Measurements from ENCODE around the gene PRR14. TPM values are rescaled to one million over a fixed set of nuclear protein-coding genes. Genes with fewer than 3 reads are reported as not detected.

The PRR14 gene
- 7.0 and 8.8 TPM in 2 replicates for total RNA-seq (2014; rRNA removed; shearing (Covaris generic); ENCODE audit: low replicate concordance)

DNA sequence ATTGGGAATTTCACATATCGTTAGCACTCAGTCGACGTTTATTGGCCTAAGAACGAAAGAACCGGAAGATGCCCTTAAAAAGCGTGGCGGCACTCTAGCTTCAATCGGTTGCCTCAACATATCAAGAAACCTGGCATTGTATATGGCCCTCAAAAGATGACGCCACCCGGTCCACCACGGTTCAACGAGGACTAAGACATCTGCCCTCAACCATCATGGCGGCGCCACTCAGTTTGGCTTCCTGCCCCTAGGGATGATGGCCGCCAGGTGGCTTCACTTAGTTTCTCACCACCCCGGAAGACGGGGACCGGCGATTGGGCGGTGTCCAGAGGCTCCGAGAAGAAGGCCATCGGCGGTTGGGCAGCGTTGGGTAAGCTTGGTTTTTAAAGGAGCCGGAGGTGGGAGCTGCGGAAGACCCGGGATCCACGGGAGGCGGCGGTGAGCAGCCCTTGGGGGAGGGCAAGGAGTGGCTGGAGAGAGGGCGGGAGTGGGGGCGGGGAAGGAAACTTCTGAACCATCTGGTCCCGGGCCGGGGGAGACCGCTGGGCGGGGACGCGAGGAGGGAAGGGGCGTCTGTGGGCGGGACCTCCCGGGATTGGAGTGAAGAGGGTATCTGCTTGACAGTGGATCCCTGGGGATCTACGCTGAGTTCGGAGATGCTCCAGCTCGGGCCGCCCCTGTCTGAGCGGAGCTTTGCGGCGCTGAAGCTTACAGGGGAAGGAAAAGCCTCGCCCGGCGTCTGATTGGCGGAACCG is at the start of gene PRR14:
Gene PRR14, plus strand, starts transcription at position 592 of the 755 bp plus-strand sequence. CDS start 686 bp downstream, outside the sequence.
- in situ Hi-C loops (cut with HindIII; ENCODE audit: low pct_unique_long_range_greater_than_20kb, low sequenced_read_pairs), result no loop called here

DNA sequence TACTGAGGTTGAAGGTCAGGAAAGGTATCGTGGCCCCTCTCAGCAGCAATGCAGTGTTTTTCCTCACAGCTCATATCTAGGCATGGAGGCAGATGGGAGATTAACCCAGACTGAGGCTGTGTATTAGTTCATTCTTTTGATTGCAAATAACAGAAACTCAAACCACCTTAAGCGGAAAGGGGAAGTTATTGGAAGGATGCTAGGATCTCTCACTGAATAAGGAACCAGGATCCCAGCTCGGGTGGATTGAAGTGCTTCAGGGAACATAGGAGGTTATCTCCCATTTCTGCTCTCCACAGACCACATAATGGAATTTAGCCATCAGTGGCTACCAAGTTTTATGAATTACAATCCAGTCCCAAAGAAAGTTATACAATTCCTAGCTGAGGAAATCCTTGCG is 48.8 kb upstream of the PRR14 start:
- in situ Hi-C loops (cut with HindIII; ENCODE audit: low pct_unique_long_range_greater_than_20kb, low sequenced_read_pairs), result no loop called here
- no peak for DNase-seq (ENCODE audit: low read depth)

More for the DNA sequence above, at the start of gene PRR14:
- peak; percentile 100 for DNase-seq (ENCODE audit: low read depth)

DNA sequence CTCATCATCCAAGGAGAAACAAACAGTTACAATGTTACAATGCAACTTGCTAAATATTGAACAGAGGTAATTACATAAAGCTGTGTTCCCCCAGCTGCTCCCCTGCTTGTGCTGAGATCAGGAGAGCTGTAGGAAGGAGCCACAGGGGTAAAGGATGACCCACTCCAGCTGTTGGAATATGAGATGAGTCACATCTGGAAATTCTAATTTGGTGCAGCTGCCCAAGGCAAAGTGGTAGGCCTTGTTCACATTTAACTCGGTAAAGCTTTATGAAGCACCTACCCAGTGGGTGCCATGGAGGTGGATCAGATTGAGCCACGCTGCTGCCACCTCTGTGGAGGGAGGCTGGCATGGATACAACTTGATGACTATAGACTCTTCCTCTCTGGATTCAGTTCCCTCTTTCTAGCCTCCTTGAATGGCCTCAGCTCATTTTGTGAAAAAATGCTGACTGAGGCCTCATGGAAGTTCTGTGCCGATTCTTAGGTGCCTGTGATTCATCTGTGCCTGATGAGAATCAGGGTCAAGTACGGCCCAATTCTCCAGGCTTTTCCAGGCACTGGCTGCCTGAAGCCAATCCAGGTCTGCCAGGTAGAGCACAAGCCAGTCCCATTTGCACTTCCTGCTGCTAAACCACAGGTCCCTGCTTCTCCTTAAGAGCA is 48.0 kb upstream of the PRR14 start:
- in situ Hi-C loops (cut with HindIII; ENCODE audit: low pct_unique_long_range_greater_than_20kb, low sequenced_read_pairs), result no loop called here
- no peak for DNase-seq (ENCODE audit: low read depth)

DNA sequence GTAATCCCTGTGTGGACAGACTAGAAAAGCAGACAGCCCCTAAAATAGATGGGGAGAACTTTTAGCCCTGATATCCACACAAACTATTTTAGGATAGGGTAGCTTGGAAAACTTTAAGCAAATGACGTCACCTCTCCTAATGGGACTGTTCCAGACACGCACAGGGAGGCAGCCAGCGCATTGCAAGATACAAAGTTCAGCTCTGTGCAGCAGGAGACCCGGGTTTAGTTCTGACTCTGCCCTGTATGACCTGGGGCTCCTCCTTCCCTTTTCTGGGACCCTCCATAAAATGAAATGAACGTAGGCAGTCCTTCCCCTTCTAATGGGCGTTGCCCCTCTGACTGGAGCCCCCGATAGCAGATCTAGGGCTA is 46.8 kb upstream of the PRR14 start:
- no peak for DNase-seq (ENCODE audit: low read depth)
- in situ Hi-C loops (cut with HindIII; ENCODE audit: low pct_unique_long_range_greater_than_20kb, low sequenced_read_pairs), result no loop called here

DNA sequence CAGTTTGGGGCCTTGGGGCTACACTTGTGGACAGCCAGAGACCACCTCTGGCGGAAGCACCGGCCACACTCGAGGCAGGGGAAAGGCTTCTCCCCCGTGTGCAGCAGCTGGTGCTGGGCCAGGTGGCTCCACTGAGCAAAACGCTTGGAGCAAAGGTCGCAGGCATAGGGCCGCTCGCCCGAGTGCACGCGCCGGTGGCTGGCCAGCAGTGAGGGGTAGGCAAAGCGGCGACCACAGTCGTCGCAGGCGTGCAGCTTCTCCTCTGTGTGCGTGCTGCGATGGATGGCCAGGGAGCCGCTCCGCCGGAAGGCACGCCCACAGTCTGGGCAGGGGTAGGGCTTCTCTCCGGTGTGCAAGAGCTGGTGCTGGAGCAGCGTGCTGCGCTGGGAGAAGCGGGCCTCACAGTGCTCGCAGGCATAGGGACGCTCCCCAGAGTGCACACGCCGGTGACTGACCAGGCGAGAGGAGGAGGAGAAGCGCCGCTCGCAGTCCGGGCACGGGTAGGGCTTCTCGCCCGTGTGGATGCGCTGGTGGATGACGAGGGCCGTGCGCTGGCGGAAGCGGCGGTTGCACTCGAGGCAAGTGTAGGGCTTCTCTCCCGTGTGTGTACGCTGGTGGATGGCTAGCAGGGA is 46.3 kb upstream of the PRR14 start:
- in situ Hi-C loops (cut with HindIII; ENCODE audit: low pct_unique_long_range_greater_than_20kb, low sequenced_read_pairs), result no loop called here
- DNase-seq (ENCODE audit: low read depth), result no peak

DNA sequence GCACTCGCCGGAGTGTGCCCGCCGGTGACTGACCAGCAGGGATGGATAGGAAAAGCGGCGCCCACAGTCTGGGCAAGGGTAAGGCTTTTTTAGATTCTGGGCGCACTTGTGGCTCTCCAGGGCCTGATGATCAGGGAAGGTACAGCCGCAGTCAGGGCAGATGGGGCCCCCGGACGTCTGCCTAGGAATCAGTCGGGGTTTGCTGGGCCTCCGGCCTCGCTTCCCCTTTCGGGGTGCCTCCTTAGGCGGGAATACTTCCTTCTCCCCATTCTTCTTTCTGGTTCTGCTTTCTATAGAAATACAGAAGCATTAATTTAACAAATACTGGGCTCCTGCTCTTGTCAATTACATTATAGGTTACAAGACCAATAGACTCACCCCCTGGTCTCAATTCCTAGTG is 45.6 kb upstream of the PRR14 start:
- in situ Hi-C loops (cut with HindIII; ENCODE audit: low pct_unique_long_range_greater_than_20kb, low sequenced_read_pairs), result no loop called here

DNA sequence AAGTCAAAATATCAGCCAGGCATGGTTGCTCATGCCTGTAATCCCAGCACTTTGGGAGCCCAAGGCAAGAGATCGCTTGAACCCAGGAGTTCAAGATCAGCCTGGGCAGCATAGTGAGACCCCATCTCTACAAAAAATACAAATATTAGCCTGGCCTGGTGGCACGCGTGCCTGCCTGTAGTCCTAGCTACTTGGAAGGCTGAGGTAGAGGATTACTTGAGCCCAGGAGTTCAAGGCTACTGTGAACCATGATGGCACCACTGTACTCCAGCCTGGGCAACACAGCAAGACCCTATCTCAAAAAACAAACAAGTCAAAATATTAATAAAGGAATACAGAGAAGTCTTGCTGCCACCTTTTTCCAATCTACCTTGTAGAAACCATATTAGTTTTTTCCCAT is 44.8 kb upstream of the PRR14 start:
- no peak for DNase-seq (ENCODE audit: low read depth)
- in situ Hi-C loops (cut with HindIII; ENCODE audit: low pct_unique_long_range_greater_than_20kb, low sequenced_read_pairs), result no loop called here

More for the DNA sequence above, 45.6 kb upstream of the PRR14 start:
- DNase-seq (ENCODE audit: low read depth), result no peak

DNA sequence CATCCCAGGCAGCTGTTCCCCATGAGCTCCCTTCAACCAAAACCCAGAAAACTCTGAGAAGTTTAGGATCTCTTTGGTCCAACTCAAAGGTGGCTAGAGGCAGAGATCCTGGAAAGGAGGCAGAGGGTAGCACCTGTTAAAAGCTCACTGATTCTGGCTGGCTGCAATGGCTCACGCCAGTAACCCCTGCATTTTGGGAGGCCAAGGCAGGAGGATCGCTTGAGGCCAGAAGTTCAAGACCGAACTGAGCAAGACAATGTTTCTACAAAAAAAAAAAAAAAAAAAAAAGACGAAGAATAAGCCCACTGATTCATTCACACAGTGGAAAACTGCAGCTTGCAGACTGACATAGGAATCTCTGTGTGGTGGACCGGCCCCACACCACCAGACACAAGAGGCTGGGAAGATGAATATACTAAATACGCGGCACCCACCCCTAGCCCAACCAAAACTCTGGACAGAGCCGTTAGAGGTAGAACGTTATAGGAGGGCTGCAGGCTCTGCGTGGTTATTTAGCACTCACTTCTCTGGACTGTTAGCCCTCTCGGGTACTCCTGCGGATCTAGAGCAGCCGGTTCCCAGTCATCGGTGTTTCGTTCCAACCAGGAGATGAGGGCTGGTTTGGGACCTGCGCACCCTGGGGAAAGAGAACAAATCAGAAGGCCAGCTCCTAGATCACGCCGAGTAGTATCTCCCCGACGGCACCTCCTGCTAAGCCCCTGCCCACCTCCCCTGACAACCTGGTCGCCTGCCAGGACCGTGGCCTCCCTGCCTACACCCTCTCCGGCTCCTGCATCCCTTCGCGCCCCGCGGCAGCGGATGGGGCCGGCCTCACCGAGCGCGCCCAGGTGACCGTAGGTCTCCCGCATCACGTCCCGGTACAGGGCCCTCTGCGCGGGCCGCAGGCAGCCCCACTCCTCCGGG is 41.5 kb upstream of the PRR14 start:
- in situ Hi-C loops (cut with HindIII; ENCODE audit: low pct_unique_long_range_greater_than_20kb, low sequenced_read_pairs), result no loop called here
- DNase-seq (ENCODE audit: low read depth), result no peak

DNA sequence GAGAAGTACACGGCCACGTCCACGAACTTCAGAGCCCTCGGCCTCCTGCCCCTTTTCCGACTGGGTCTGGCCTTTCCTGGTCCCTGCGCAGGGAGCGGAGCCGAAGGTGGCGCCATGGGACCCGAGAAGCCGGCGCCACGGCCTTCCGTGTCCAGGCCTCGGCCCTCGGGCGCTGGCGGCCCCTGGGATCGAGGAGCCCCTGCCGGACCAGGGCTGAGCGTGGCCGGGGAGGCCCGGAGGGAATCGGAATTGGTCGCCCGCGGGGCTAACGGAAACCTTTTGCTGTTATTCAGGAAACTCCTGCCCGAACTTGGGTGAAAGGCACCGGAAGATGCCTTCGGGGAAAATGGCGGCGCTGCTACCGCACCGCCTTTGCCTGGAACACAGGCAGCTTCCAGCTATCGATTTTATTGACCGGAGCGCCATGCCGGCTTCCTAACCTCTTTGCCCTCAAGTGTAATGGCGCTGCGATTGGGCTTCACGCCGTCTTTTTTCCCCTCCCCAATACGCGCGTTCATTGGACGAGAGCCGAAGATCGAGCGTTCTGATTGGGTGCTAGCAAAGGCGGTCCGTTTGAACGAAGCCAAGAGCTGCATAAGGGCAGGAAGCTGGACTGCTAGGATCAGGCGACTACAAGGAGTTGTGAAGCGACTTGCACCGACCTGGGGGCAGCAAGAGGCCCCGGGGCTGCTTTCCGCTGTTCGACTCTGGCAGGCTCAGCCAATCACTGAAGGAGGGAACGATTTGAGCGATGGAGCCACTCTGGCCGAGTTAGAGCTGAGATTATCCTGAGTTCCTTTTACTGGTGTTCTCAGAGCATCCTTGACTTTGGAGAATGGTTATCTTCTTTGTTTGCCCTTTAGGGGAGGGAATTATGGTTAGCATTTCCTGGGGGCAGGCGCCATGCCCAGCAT is 40.6 kb upstream of the PRR14 start, which contains the start of gene ZNF689:
Gene ZNF689, minus strand, starts transcription at position 464 of the 914 bp plus-strand sequence. Its CDS starts 348 bp downstream, at position 116.
- in situ Hi-C loops (cut with HindIII; ENCODE audit: low pct_unique_long_range_greater_than_20kb, low sequenced_read_pairs), result no loop called here
- DNase-seq (ENCODE audit: low read depth), result peak; percentile 99

DNA sequence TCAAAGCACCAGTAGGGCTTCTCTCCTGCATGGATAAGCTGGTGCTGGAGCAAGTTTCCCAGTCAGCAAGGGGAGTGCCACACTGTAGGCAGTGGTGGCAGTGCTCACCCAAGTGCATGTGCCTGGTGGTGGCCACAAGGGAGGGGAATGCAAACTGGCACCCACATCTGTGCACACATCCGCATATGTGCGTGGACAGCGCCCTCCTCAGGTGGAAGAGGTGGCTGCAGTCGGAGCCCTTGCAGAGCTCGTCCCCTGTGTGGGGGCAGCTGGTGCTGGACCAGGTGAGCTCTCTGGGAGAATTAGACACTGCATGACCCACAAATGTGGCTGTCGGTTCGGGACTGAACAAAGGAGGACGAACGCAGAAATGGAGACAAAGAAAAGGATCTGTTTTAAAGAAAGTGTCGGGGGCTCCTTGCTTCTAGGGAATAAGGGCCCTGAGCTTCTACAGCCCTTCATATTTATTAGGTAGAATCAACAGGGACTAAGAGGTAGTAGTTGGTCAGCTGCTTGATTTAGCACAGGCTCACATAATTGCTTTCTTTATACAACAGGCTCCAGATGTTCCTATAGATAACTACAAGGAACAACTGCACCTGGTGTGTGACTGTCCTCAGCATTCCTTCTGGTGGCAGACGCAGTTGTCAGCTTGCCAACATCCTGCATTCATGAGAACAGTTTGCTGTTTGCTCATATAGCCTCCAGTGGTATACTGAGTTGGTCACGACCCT is 35.2 kb upstream of the PRR14 start:
- in situ Hi-C loops (cut with HindIII; ENCODE audit: low pct_unique_long_range_greater_than_20kb, low sequenced_read_pairs), result no loop called here

DNA sequence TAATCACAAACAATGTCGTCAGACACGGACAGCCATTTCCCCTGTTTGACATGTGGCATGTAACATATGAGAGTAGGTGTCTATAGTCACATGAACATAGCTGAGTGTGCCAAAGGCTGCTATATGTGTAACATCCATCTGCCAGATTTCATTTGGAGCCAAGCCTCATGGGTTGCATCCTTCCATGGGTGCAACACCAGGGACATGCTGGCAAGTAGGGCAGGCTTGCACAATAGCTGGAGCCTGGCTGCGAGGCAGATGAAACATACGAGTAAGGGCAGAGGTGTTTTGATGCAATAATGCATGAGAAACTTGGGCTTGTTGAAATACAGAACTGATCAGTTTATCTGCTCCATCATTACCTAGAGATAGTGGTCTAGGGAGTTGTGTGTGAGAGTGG is 31.6 kb upstream of the PRR14 start:
- no peak for DNase-seq (ENCODE audit: low read depth)
- in situ Hi-C loops (cut with HindIII; ENCODE audit: low pct_unique_long_range_greater_than_20kb, low sequenced_read_pairs), result no loop called here

More for the DNA sequence above, 35.2 kb upstream of the PRR14 start:
- DNase-seq (ENCODE audit: low read depth), result peak; percentile 32

DNA sequence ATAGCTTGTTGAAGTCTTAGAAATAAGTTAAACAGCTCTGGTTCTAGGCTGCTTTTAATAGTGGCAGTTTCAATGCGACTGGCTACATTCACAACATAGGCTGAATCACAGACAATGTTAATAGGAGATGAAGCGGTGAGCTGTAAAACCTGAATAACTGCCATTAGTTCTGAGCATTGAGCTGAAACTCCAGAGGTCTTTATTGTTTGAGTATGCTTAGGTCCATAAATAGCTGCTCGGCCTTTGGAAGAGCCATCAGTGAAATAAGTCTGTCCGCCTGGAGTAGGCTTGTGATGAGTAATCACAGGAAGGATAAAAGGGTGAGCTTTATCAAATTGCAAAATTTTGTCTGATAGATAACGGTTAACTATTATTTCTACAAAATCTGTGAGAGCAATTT is 31.1 kb upstream of the PRR14 start:
- DNase-seq (ENCODE audit: low read depth), result peak; percentile 75
- in situ Hi-C loops (cut with HindIII; ENCODE audit: low pct_unique_long_range_greater_than_20kb, low sequenced_read_pairs), result no loop called here

DNA sequence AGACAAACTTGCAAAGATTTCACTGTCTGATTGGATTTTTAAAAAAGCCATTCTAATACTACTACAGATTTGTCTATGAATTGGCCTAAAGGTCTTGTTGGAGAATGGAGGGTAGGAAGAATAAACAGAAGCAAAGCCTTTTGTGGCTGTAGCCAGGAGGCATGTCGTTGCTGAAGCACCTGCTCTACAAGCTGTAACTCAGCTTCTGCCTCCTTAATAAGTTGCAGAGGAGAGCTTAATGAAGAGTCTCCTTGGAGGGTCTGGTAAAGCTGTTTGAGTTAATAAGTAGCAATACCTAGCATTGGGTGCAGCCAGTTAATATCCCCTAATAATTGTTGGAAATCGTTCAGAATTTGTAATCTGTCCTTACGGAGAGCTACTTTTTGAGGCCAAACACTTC is 30.6 kb upstream of the PRR14 start:
- in situ Hi-C loops (cut with HindIII; ENCODE audit: low pct_unique_long_range_greater_than_20kb, low sequenced_read_pairs), result no loop called here
- DNase-seq (ENCODE audit: low read depth), result no peak

DNA sequence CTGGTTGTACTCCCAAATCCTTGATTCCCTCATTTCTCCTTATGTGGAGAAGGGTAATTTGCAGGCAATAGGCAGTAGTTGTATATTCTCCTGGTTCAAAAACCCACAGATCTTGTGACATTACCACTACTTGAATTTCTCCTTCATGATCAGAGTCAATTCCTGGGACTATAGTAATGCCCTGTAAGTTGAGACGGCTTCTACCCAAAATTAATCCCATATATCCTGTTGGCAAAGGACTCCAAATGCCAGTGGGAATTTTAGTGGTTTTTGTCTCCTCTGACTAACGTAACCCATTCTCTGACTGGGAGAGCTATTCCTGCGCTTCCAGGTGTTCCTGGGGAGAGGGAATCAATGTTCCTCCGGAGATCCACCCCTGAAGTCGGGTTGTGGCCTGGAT is 29.0 kb upstream of the PRR14 start:
- in situ Hi-C loops (cut with HindIII; ENCODE audit: low pct_unique_long_range_greater_than_20kb, low sequenced_read_pairs), result no loop called here
- no peak for DNase-seq (ENCODE audit: low read depth)

DNA sequence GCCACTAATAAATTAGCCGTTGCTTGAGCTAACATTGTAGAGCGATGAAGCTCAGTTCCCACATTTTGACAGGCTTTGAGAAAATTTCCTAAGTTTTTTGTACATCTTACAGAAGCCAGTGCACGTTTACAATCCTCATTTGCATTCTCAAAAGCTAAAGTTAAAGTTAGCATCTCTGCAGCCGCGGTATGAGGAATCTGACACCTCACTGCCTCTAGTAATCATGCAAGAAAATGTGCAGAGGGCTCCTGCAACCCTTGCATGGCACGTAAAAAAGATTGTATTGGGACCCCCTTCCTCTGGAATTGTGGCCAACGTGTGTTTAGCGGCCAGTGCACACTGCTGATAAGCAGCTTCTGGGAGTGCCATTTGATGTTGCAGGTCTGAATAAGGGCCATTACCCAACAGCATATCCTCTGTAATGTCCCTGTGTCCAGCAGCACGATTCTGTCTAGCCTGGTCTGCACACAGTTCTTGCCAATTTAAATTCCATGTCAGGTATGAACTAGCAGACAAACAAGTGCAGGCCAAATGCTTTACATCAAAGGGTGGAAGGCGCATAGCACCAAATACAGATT is 28.2 kb upstream of the PRR14 start:
- no peak for DNase-seq (ENCODE audit: low read depth)
- in situ Hi-C loops (cut with HindIII; ENCODE audit: low pct_unique_long_range_greater_than_20kb, low sequenced_read_pairs), result no loop called here

DNA sequence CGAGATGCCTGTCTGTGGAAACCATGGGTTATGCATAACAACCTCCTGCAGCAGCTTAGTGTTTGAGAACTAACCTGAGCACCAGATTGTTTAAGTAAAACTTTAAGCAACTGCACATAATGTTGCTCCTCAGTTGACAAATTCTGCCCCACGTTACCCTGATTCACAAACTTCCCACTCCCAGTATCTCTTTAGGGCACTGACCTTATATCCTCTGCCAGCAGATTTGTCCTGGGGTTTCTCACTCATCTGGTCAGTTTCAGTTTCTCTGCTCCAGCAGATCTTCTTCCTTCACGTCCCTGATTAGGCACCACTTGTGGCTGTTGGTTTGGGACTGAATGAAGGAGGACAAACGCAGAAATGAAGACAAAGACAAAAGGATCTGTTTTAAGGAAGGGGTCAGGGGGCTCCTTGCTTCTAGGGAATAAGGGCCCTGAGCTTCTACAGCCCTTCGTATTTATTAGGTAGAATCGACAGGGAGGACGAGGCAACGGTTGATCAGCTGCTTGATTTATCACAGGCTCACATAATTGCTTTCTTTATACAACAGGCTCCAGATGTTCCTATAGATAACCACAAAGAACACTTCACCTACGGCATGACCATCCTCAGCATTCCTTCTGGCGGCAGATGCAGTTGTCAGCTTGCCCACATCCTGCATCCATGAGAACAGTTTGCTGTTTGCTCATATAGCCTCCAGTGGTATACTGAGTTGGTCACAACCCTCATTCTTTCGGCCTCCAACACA is 27.1 kb upstream of the PRR14 start:
- DNase-seq (ENCODE audit: low read depth), result no peak
- in situ Hi-C loops (cut with HindIII; ENCODE audit: low pct_unique_long_range_greater_than_20kb, low sequenced_read_pairs), result no loop called here
